ENCODE data around the gene CPSF6.

CPSF6 gene

DNA sequence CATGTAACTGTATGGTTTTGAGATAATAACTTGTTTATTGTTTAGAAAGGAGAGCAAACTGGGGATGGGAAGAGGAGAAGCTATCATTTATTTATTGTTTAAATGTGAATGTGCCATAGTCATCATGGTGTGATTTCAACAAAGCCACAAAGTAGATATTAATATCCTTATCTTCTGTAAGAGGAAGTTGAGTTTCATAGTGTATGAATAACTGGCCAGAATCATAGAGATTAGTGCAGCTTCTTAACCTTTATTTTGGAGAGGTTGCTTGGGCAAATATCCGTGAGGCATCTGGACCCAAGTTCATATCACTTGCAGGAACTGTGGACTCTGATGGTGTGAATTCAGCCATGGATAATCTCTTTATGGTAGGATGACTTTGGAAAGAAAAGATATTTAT is 82.0 kb downstream of the CPSF6 start:
- H3K27ac ChIP-seq = no peak overlapping the region
- no peak overlapping the region for H3K4me3 ChIP-seq
- TF ChIP-seq, protein P1, sequence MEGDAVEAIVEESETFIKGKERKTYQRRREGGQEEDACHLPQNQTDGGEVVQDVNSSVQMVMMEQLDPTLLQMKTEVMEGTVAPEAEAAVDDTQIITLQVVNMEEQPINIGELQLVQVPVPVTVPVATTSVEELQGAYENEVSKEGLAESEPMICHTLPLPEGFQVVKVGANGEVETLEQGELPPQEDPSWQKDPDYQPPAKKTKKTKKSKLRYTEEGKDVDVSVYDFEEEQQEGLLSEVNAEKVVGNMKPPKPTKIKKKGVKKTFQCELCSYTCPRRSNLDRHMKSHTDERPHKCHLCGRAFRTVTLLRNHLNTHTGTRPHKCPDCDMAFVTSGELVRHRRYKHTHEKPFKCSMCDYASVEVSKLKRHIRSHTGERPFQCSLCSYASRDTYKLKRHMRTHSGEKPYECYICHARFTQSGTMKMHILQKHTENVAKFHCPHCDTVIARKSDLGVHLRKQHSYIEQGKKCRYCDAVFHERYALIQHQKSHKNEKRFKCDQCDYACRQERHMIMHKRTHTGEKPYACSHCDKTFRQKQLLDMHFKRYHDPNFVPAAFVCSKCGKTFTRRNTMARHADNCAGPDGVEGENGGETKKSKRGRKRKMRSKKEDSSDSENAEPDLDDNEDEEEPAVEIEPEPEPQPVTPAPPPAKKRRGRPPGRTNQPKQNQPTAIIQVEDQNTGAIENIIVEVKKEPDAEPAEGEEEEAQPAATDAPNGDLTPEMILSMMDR (IDR thresholded peaks at IDR 0.05) = no peak
- no peak for DNase-seq (ENCODE audit: low spot score)
